Stimulated activated CD4-positive, alpha-beta T cell treated with anti-CD3 and anti-CD28 coated beads, Interleukin-12 subunit alpha, Interleukin-12 subunit beta, amount 100 ng/mL, for 4 hours (primary cell): Measurements from ENCODE around the gene POLDIP3.
"Not testable (repeated sequence)": the region's sequence is repeated elsewhere in the genome, so short reads cannot be mapped to it uniquely, and the experiment has no call there.

ENCODE experiments used
- DNase-seq: peaks from one replicate; pipeline ENCODE4 v3.0.0-alpha.2; 2020

POLDIP3 gene

GRCh38 chr22:42585096-42585495 lies 29.6 kb downstream of the POLDIP3 start:
- DNase-seq: no peak

DNA sequence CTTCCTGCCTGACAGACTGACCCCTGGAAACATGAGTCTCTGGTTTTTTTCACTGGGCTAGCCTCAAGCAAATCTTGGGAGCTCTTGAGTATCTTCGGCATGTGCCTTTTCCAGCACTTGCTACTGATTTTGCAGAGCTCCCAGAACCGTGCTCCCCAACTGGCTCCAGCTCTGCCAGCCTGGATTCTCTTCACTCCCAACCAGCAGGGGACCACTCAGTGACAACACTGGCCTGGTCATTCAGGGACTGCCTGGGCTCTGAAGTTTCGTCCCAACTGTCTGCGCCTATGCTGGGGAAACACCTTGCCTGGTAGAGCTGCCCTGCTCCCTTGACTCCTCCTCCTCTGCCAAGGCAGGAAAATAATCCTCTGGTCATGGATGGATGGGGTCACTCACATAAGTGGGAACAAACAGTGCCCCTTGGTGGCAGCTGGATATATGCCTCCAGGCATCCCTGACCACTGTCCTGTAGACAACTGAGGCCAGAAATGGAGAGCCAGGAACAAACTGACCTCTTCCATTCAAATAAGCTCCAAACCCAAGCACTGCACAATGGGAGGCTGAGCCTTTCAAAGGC lies 30.2 kb downstream of the POLDIP3 start:
- no peak for DNase-seq

DNA sequence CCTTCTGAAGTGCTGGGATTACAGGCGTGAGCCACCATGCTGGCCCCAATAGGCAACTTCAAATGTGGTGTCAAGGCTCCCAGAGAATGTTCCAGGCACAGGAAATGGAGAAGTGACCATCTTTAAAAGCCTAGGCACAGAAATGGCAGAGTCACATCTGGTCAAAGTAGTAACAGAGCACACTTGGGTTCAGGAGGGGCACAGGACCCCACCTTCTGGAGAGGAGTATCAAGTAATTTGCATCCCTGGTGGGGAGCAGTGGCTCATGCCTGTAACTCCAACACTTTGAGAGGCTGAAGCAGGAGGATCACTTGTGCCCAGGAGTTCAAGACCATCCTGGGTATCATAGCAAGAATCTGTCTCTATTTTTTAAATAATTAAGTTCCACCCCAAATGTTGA lies 31.7 kb downstream of the POLDIP3 start:
- DNase-seq: no peak

DNA sequence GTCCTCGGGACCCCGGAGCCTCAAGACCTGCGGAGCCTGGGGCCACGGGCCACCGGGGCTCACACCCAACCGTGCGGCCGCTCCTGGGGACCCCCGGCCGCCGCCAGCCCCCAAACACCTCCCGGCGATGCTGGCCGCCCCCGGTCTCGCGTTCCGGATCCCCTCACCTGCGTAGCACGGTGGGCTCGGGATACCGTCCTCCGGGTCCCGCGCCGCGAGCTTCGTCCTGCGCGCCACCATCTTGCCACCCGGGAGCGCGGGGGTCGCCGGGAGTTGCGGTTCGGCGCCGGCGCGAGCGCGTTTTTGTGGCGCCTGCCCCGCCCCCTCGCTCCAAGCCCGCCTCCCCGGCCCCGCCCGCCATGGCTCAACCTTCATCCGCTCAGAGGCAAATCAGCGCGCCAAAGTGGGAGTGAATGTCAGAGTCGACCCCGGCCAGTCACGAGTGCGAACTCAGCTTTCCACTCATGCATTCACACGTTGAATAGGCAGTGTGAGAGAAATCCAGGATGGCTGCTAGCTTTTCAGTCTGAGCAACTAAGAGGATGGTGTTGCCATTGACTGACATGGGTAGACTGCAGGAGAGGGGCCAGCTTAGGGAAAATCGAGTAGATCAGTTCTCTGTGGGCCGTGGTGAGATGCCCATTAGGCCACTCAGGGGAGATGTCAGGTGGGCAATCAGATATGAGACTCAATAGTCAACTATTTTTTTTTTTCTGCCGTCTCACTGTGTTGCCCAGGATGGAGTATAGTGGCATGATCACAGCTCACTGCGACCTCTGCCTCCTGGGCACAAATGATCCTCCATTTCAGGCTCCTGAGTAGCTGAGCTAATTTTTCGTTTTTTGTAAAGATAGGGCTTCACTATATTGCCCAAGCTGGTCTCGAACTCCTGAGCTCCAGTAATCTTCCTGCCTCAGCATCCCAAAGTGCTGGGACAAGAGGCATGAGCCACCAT lies 32.6 kb downstream of the POLDIP3 start:
- peak; percentile 87 for DNase-seq

- not testable (repeated sequence) for DNase-seq
Measured at GRCh38 chr22:42581194-42581761, 33.4 kb downstream of the POLDIP3 start.

DNA sequence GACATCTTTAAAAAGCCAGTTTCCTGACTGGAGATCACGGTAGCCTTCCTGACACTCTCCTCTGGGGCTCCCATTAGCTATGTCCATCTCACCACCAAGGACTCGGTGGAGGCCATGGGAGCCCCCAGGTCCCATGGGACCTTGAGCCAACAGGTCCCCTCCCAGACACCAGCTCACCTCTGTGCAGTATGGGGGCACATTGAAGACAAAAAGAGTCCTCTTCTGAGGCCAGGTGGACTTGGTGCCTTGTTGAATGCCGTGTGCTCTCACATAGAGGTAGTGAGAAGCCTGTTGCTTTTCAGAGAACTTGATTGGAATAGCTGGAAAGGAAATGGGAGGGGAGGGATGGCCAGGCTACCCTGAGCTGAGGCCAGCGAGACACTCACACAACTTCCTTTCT lies 34.6 kb downstream of the POLDIP3 start:
- DNase-seq: not testable (repeated sequence)

GRCh38 chr22:42577623-42578240 lies 37.0 kb downstream of the POLDIP3 start:
- DNase-seq: no peak

DNA sequence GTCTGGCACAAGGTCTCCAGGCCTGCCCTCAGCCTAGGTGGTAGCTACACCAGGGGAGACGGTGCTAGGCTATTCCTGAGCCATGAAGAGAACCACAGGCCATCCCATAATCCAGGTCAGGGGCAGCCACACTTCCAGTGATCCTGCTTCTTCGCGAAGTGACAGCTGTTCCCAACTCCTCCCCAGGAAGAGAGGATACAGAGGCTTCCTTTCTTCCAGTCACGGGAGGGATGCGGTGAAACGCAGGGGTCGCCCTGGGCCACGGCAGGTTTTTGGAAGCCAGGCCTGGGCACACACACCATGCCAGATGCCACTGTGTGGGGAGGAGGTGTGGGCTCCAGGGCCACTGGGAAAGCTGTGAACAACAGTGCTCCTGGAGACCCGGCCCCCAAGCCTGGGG lies 37.5 kb downstream of the POLDIP3 start:
- not testable (repeated sequence) for DNase-seq

DNA sequence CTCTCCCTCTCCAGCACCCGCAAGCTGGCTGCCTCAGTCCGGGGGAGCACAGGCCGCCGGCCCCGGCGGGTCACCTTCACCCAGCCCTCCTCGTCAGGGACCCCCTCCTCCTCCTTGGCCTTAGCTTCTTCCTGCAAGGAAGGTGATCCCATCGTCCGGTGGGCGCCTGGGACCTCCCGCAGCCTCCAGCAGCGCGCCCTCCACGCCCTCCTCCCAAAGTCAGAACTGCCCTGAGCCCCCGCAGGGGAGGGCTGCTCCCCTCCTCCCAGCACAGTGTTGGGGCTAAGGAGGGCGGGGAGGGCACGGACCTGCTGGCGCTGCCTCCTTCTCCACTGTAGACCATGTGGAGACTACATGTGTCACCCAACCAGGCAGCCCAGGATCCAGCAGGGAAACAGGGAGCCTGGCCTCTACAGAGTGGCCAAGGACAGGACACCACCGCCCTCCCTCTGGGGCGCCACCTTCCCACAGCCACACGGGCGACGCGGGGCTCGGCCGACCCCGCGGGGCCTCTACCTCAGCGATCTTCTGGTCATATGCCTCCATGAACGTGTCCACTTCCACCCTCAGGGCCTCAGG lies 38.6 kb downstream of the POLDIP3 start:
- not testable (repeated sequence) for DNase-seq

GRCh38 chr22:42574468-42574867 lies 40.2 kb downstream of the POLDIP3 start:
- not testable (repeated sequence) for DNase-seq

DNA sequence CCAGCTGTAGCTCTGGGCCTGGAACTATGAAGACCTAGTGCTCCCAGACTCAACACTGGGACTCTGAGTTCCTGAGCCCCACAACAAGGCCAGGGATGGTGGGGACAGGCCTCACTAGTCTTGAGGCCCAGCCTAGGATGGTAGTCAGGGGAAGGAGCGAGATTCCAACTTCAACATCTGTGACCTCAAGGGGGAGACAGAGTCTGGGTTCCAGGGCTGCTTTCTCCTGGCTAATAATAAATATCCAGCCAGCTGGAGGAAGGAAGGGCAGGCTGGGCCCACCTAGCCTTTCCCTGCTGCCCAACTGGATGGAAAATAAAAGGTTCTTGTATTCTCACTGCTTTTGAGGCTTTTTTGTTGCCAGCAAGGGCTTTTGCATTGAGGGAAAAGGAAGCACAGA lies 40.6 kb downstream of the POLDIP3 start:
- DNase-seq: not testable (repeated sequence)

- not testable (repeated sequence) for DNase-seq
Measured at GRCh38 chr22:42571068-42571467, 43.6 kb downstream of the POLDIP3 start.

- DNase-seq: not testable (repeated sequence)
Measured at GRCh38 chr22:42570580-42570979, 44.1 kb downstream of the POLDIP3 start.

DNA sequence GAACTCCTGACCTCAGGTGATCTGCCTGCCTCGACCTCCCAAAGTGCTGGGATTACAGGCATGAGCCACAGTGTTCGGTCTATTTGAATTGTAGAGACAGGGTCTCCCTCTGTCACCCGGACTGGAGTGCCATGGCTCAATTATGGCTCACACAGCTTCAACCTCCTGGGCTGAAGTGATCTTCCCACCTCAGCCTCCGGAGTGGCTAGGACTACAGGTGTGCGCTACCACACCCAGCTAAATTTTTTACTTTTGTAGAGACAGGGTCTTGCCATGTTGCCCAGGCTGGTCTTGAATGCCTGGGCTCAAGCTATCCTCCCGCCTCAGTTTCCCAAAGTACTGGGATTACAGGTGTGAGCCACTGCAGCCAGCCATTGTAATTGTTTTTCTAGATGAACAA lies 46.7 kb downstream of the POLDIP3 start:
- DNase-seq: not testable (repeated sequence)

GRCh38 chr22:42565956-42566355 lies 48.7 kb downstream of the POLDIP3 start:
- no peak for DNase-seq

DNA sequence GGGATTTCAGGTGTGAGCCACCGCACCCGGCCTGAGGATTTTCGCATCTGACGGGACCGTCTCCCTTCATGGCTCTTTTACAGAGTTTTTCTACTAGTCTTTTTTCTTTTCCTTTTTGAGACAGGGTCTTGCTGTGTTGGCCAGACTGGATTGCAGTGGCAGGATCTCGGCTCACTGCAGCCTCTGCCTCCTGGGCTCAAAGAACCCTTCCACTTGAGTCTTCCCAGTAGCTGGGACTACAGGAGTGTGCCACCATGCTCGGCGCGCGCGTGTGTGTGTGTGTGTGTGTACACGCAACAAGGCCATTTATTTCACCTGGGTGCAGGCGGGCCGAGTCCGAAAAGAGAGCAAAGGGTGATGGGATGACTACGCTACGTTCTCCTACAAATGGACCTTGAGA lies 50.0 kb downstream of the POLDIP3 start:
- DNase-seq: no peak

DNA sequence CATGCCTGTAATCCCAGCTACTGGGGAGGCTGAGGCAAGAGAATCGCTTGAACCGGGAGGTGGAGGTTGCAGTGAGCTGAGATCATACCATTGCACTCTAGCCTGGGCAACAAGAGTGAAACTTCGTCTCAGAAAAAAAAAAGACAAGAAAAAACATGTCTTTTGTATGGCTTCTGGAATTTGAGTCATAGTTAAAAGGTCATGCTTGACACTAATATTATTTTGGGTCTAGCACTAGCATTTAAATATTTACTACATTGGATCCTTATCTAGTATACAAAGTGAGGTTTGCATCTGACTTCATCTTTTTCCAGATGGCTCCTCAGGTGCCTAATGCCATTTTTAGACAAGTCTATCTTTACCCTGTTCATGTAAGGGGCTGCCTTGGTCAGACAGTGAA lies 50.7 kb downstream of the POLDIP3 start:
- not testable (repeated sequence) for DNase-seq

- DNase-seq: no peak
Measured at GRCh38 chr22:42562684-42563083, 52.0 kb downstream of the POLDIP3 start.

GRCh38 chr22:42562279-42562678 lies 52.4 kb downstream of the POLDIP3 start:
- DNase-seq: no peak

GRCh38 chr22:42561856-42562255 lies 52.8 kb downstream of the POLDIP3 start:
- DNase-seq: no peak

DNA sequence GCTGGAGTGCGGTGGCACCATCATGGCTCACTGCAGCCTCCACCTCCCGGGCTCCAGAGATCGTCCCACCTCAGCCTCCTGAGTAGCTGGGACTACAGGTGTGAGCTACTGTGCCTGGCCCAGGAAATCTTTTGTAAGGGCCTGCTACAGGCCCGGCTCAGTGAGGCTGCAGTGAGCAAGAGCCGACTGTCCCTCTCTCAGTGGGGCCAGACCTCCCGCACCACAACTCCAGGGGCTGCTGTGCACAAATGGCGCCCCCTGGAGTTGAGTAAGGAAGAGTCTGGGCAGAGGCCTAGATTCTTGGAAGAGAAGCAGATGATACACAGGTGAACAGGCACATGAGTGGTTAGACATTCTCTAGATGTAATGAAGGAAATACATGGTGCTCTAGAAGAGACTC lies 53.9 kb downstream of the POLDIP3 start:
- DNase-seq: no peak

- no peak for DNase-seq
Measured at GRCh38 chr22:42560381-42560780, 54.3 kb downstream of the POLDIP3 start.
